NCI-H524 treated with DMSO at 0.1 percent for 48 hours (cell line): ENCODE results near the gene IFNG.
A peak's percentile ranks its signal among the peaks of the same experiment; 100 is the strongest.
"Not testable (repeated sequence)": the region's sequence is repeated elsewhere in the genome, so short reads cannot be mapped to it uniquely, and the experiment has no call there.

Source experiments
- DNase-seq: peaks from one replicate; lab custom pipeline; 2025; lab: John Stamatoyannopoulos, UW

Gene IFNG

GRCh38 chr12:68159681-68160304, at the start of gene IFNG:
TSS of gene IFNG (minus strand) at chr12:68159740. CDS start at chr12:68159615, 125 bp downstream.
- no peak for DNase-seq

DNA sequence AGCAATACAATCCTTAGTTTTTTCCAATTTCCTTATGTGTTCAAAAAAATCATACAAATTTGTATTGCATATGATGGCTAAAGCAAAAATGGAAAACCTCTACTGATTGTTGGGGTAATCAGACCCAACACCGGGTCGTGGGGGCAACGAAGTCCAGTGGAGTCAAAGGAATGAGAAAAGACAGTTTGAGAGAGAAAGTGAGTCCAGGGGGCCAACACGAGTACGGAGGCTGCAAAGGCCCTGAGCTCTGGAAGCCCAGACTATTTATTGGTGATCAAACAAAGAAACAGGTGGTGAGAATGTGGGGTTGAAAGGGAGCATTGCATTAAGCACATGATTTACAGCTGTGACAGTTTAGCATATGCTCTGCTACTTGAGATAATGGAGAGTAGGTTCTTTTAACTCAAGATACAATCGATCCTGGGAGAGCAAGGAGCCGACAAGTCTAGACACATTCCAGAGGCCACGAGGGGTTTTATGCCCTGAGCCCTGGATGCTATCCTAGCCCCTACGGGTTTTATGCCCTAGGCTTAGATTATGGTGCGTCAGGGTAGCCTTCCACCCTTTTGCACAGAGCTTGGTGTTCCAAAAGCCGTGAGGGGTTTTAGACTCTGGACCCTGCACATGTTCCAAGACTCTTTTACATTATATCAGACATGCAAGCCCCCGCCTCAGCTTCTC, 49.6 kb upstream of the IFNG start:
- peak; percentile 64 for DNase-seq

DNA sequence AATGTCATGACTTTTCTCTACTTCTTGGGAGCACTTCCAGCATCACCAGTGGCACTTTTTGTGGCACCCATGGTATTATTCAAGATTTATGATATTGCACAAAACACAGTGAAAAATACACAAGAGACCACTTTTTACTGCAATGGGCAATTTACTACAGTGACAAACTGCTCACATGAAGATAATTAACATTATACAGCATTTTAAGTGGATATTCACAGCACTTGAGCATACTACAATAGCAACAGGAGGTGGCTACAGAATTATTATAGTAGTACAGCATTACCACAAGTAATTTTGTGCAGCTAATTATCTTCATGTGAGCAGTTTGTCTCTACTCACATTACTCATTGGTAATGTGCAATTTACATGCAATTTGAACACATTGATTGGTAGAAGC, 47.7 kb upstream of the IFNG start:
- no peak for DNase-seq

DNA sequence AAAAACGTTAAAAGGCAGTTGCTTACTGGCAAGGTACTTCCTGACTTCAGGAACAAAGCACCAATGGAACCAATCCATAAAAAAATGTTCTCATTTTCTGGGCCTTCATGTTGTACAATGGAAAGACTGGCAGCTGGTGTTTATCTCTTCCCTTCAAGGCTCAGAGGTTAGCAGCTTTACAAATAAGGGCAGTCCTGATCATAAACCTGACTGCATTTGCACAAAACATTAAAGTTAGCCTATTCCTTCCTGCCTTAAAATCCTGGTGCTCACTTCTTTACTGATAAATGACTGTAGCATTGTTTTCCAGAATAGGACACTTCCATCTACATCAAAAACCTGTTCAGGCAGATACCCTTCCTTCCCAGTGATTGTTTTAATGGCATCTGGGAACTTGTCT, 46.9 kb upstream of the IFNG start:
- no peak for DNase-seq

DNA sequence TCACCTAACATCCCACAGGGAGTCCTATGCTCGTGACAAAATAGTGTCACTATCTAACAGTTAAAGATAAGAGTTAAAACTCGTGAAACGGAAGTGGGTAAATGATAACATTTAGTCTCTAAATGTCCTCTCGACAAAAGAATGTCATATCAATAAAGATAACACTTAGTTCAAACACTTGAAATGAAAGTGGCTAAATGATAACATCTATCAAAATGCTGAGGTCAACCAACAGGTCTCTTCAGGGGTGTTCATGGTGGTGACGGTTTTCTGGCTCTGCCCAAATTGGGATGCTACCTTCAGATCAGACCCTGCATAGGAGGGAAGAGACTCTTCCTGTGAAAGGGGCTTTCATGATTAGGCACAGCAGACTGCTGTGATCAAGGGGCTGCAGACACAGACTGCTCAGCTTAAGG, 43.9 kb upstream of the IFNG start:
- DNase-seq, result no peak

- no peak for DNase-seq
Measured at GRCh38 chr12:68200854-68201253, 41.3 kb upstream of the IFNG start.

- no peak for DNase-seq
Measured at GRCh38 chr12:68199127-68199526, 39.6 kb upstream of the IFNG start.

DNA sequence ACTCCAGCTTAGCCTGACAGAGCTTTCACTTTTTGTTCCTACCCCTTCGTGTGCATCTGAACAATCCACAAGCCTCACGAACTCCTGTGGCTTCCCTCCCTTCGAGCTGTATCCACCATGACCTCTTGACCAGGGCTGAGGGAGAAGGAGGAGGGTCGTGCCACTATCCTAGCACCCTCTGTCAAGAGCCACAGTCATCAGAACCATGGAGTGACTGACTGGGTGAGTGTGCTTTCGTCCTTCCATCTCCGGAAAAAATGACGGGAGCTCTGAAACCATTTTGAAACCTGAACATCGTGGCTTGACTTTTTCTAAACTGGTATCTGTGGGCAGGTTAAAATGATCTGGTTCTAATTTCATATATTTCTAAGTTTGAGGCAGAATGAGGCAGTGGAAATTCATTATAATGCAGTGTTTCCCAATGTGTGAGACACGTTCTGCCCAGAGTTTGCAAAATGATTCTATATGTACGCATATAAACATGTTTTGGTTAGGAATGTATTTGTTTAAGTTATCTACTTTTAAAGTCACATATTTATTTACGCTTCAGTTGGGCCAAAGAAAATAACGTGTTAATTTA, 39.1 kb upstream of the IFNG start:
- no peak for DNase-seq

DNA sequence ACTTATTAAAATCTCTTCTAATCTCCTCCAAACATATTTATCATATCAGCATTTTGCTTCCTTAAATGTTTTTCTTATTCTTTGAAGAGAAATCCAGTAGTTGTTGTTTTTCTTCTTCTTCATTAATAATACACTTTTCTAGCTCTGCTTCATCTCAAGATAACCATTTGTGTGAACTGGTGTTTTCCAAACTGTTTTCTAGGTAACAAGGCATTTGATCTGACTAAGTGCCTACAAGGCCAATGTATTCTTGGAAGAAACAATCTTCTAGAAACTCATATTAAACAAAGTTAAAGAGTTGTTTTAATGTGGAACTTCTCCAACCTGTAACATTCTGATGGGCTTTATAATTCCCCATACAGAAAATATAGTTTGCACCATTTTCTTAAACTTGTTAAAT, 30.8 kb upstream of the IFNG start:
- DNase-seq, result no peak

GRCh38 chr12:68189821-68190242, 30.3 kb upstream of the IFNG start:
- DNase-seq, result no peak

DNA sequence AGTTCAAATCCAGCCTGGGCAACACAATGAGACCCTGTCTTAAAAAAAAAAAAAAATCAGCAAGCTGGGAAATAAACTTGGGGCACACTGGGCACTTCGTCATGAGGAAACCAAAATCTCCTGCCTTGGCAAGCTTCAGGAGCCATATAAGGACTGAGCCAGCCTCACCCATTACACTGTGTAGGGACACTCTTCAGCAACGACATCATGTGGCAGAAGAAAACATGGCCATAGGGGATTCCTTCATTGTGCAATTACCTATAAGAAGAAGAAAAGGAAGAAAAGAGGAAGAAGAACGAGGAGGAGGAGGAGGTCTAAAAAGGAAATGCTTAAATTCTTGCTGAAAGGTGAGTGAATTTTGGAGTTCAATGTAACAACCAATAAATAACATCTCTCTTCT, 26.1 kb upstream of the IFNG start:
- DNase-seq, result no peak

DNA sequence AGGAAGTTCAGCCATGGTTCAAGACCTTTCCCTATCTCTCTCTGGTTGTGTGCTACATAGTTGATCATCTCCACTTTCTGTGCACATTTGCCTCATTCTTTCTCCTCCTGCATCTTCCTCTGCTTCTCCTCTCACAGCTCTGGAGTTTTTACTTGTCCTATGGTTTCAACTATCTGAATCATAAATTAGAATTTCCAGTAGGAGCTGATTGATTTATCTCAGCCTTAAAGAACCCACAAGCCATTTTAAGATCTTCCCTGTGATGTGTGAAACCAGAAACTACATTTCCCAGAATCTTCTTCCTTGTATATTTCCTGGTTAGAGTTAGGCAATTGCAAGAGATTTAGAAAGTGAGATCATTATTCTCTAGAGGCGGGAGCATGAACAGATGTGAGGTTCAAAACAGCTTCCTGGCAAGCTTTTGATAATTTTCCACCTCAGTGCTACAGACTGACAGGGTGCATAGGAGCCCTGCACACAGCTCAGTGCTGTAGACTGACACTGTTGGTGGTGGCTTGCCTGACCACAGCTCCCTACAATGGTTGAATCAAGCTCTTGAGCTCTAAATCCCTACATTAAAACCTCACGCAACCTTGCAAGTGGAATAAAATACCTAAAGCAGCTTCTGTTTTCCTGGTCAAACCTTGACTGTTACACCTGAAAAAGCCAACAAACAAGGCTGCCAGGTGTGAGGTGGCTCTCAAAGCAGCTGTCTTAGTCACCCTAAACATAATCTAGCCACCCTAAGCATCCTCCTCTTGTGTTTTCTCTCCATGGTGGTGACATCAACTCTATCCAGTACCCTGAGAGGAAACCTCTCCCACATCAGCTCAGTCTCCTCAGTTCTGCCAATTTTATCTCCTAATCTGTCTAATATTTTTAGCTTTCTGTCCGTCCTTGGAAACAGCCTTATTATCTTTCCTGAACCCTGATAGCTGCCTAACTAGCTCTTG, 21.5 kb upstream of the IFNG start:
- no peak for DNase-seq

- no peak for DNase-seq
Measured at GRCh38 chr12:68178774-68179439, 19.4 kb upstream of the IFNG start.

DNA sequence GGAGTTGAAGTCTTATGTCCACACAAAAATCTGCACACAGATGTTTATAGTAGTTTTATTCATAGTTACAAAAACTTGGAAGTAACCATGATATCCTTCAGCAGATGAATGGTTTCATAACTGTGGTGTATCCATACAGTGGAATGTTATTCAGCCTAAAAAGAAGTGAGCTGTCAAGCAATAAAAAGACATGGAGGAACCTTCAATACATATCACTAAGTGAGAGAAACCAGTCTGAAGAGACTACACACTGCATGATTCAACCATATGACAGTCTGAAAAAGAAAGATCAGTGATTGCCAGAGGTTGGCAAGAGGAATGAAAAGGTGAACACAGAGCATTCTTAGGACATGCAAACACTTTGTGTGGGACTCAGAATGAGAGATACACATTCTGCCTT, 18.6 kb upstream of the IFNG start:
- DNase-seq, result no peak

- DNase-seq, result no peak
Measured at GRCh38 chr12:68177562-68177961, 18.0 kb upstream of the IFNG start.

GRCh38 chr12:68176257-68176656, 16.7 kb upstream of the IFNG start:
- DNase-seq, result no peak

DNA sequence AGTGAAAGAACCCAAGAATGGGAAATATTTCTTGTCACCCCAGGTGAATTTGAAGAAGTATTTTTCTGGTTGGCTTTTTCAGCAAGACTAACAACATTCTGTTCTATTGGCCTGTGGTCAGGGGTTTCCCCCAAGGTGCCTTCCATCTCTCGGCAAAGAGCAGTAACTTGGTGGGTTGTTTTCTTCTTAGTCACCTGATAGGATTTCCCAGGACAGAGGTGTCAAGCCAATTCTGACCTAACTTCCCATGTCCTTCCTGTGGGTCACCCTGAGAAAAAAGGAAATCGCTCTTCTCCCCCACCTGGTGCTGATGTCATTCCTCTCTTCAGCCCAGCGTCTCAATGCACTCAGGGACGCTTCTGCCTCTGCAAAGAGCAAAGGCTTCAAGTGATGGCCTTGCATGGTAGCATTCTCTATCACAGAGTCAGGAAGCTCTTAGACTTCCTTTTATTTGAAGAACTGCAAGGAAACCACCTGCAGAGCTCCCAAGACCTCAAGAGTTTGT, 16.1 kb upstream of the IFNG start:
- no peak for DNase-seq

- DNase-seq, result not testable (repeated sequence)
Measured at GRCh38 chr12:68174761-68175160, 15.2 kb upstream of the IFNG start.

- no peak for DNase-seq
Measured at GRCh38 chr12:68173792-68174191, 14.3 kb upstream of the IFNG start.

DNA sequence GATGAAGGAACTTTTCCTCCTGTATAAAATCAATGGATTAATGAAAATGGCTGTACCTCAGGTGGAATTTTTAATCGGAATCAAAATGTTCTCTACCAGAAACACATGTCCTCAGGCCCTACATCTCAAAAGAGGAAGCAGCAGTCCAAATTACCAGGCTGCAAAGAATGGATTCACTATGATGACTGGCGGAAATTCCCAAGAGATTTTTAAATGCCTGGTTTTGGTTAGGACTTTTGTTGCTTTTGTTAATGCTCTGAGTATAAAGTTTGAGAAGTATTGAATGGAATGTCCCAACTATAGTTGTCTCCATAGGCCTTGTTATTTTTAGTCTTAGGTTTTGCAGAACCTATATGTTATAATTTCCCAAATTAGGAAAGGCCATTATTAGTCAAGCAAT, 11.2 kb upstream of the IFNG start:
- no peak for DNase-seq

- no peak for DNase-seq
Measured at GRCh38 chr12:68169213-68169889, 9.8 kb upstream of the IFNG start.
